ENCODE measurements around the gene MAGI3.

DNA sequence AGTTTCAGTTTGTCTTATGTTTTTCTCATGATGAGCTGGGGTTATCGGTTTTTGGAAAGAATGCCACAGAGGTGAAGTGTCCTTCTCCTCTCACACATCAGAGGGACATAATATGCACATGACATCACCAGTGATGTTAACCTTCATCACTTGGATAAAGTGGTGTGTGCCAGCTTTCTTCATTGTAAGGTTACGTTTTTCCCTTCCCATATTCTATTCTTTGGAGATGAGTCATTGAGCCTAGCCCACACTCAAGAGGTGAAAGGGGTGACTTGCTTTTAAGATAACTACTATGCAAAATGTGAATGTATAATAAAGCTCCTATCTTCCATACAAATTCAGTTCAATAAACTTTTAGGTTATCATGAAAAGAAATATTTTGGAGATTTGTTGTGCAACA is 36.7 kb upstream of the MAGI3 start:
- TF ChIP-seq TCF7L2 (IDR thresholded peaks at IDR 0.05; ENCODE audit: borderline replicate concordance, low read depth, low read length) (no peak), ZNF621 (tag by site-specific recombination; IDR thresholded peaks at IDR 0.05) (no peak), ZNF768 (tag by site-specific recombination; IDR thresholded peaks at IDR 0.05) (no peak), ZNF175 (tag by site-specific recombination; IDR thresholded peaks at IDR 0.05) (no peak), ZNF561 (tag by site-specific recombination; IDR thresholded peaks at IDR 0.05; ENCODE audit: borderline replicate concordance) (no peak), ZNF830 (tag by site-specific recombination; IDR thresholded peaks at IDR 0.05; ENCODE audit: low read depth) (no peak), ZNF24 (tag by site-specific recombination; IDR thresholded peaks at IDR 0.05) (no peak), ZXDB (tag by site-specific recombination; IDR thresholded peaks at IDR 0.05) (no peak), ZNF837 (tag by site-specific recombination; IDR thresholded peaks at IDR 0.05) (no peak), ZBTB8A (tag by site-specific recombination; IDR thresholded peaks at IDR 0.05) (no peak)
- TF ChIP-seq, protein P1, sequence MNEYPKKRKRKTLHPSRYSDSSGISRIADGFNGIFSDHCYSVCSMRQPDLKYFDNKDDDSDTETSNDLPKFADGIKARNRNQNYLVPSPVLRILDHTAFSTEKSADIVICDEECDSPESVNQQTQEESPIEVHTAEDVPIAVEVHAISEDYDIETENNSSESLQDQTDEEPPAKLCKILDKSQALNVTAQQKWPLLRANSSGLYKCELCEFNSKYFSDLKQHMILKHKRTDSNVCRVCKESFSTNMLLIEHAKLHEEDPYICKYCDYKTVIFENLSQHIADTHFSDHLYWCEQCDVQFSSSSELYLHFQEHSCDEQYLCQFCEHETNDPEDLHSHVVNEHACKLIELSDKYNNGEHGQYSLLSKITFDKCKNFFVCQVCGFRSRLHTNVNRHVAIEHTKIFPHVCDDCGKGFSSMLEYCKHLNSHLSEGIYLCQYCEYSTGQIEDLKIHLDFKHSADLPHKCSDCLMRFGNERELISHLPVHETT (tag by site-specific recombination; IDR thresholded peaks at IDR 0.05) = no peak
- TF ChIP-seq, protein P2, sequence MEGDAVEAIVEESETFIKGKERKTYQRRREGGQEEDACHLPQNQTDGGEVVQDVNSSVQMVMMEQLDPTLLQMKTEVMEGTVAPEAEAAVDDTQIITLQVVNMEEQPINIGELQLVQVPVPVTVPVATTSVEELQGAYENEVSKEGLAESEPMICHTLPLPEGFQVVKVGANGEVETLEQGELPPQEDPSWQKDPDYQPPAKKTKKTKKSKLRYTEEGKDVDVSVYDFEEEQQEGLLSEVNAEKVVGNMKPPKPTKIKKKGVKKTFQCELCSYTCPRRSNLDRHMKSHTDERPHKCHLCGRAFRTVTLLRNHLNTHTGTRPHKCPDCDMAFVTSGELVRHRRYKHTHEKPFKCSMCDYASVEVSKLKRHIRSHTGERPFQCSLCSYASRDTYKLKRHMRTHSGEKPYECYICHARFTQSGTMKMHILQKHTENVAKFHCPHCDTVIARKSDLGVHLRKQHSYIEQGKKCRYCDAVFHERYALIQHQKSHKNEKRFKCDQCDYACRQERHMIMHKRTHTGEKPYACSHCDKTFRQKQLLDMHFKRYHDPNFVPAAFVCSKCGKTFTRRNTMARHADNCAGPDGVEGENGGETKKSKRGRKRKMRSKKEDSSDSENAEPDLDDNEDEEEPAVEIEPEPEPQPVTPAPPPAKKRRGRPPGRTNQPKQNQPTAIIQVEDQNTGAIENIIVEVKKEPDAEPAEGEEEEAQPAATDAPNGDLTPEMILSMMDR (tag by site-specific recombination; IDR thresholded peaks at IDR 0.05) = no peak
